Measurements from ENCODE around the gene POR. TPM values are rescaled to one million over a fixed set of nuclear protein-coding genes. Genes with fewer than 3 reads are reported as not detected.

Gene POR
- total and polyA plus RNA-seq, 2 of the 13 experiments (the other 11 are each of a cell fraction or from before 2014, with no cell fraction given), result 145 to 266 TPM

GRCh38 chr7:75962607-75963380 is 47.8 kb downstream of the POR start (continued):
- TF ChIP-seq ZNF280B (CRISPR knock-in tag; IDR thresholded peaks at IDR 0.05; ENCODE audit: borderline replicate concordance) (no peak), HMG20A (CRISPR knock-in tag; IDR thresholded peaks at IDR 0.05; ENCODE audit: borderline replicate concordance) (peak; percentile 36; the same call in 1 of the 2 replicates), HCFC1 (IDR thresholded peaks at IDR 0.05; ENCODE audit: low read depth, low read length) (no peak), CHCHD3 (CRISPR knock-in tag; IDR thresholded peaks at IDR 0.05) (no peak), TFE3 (CRISPR knock-in tag; IDR thresholded peaks at IDR 0.05) (peak; percentile 90), ZNF563 (CRISPR knock-in tag; IDR thresholded peaks at IDR 0.05) (no peak), ZFP1 (CRISPR knock-in tag; IDR thresholded peaks at IDR 0.05) (no peak), FOXK1 (CRISPR knock-in tag; IDR thresholded peaks at IDR 0.05; ENCODE audit: borderline replicate concordance, low read depth) (no peak)

DNA sequence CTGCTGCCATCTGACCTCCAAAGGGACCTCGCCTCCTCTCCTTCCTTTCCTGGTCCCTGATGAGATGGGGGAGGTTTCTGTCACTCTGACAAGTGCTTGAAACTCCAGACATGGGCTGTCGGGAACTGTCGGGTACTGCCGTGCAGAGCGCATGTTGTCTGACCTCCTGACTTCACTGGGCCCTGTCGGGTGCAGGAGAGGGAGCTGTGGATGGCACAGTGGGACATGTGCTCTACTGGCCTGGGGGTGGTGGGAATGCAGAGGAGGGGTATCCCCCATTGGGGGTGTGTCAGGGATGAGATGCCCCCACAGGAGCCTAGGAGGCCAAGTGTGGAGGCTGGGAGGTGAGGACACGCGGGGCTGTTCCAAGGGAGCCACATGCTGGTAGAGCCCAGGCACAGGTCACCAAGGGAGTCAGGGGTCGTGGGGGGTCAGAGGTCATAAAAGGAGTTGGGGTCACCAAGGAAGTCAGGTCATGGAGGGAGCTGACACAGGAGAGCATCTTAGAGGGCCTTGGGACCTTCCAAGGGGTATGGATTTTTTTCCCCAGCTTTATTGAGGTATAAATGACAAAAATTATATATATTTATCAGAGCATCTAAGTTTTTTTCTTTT is 48.5 kb downstream of the POR start:
- intact Hi-C loops (cut with micrococcal nuclease; ENCODE audit: unreplicated experiment) (loop anchor here (2.0 to 5.0 kb wide), 2 partner anchors 41 to 97 kb away; no protein-coding TSS in a partner anchor), in situ Hi-C loops (cut with HindIII; ENCODE audit: extremely low pct_ligation_motif_present, low pct_unique_long_range_greater_than_20kb) (loop anchor here (5.0 kb wide), 1 partner anchor 86 kb away; the partner anchor contains the start of gene RHBDD2)
- Histone ChIP-seq H3K4me3 (replicated peaks in 1 of 3; ENCODE audit: insufficient read depth in 1 of 3, low read depth in 2 of 3, low read length in 3 of 3) (no peak overlapping the region), H3K36me3 (replicated peaks in 1 of 2; ENCODE audit: control insufficient read depth in 1 of 2, insufficient read depth in 2 of 2, low read length in 2 of 2) (peaks cover 35 to 84% of the 10 kb centered on the region in 2 experiments), H4K20me1 (ENCODE audit: insufficient read depth, low read length) (peaks cover 52% of the 10 kb centered on the region), H3K27me3 (ENCODE audit: control insufficient read depth in 1 of 2, insufficient read depth in 2 of 2, low read length in 2 of 2) (no peaks in the 10 kb centered on the region), H3K9ac (ENCODE audit: insufficient read depth, low read depth, low read length) (0 out of 2 replicates have a peak overlapping the region, but pooled peaks have one; percentile 23), H3K4me2 (ENCODE audit: low read depth, low read length) (no peak overlapping the region), H2AFZ (ENCODE audit: low read length) (no peak overlapping the region), H3K9me3 (ENCODE audit: low read length) (no peaks in the 10 kb centered on the region), H3K79me2 (ENCODE audit: insufficient read depth, low read length) (peaks cover 68% of the 10 kb centered on the region), H3K4me1 (ENCODE audit: insufficient read depth, low read length) (peaks cover 51% of the 10 kb centered on the region), H3K27ac (ENCODE audit: extremely low read length, insufficient read depth, low read length) (peak overlapping the region; percentile 71)
- BruUV-seq (replicated peaks), result no TSS peak
- 91% methylated on average over 8 of the region's 9 CpGs for WGBS (ENCODE audit: low lambda C conversion rate)
- ATAC-seq (peak; percentile 25), FAIRE-seq (no peak), DNase-seq (ENCODE audit: low spot score) (no peak)
- ChIA-PET CTCF (ENCODE audit: low intra/inter-chr PET ratio, low total read pairs) (no interaction called here), POLR2A (interaction anchor here (1.1 to 1.3 kb wide), 2 partner anchors 43 to 56 kb away, joined by 3 to 4 read pairs; no protein-coding TSS in a partner anchor)
- TF ChIP-seq, protein P1, sequence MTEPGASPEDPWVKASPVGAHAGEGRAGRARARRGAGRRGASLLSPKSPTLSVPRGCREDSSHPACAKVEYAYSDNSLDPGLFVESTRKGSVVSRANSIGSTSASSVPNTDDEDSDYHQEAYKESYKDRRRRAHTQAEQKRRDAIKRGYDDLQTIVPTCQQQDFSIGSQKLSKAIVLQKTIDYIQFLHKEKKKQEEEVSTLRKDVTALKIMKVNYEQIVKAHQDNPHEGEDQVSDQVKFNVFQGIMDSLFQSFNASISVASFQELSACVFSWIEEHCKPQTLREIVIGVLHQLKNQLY (CRISPR knock-in tag; IDR thresholded peaks at IDR 0.05), result no peak
- TF ChIP-seq, protein P2, sequence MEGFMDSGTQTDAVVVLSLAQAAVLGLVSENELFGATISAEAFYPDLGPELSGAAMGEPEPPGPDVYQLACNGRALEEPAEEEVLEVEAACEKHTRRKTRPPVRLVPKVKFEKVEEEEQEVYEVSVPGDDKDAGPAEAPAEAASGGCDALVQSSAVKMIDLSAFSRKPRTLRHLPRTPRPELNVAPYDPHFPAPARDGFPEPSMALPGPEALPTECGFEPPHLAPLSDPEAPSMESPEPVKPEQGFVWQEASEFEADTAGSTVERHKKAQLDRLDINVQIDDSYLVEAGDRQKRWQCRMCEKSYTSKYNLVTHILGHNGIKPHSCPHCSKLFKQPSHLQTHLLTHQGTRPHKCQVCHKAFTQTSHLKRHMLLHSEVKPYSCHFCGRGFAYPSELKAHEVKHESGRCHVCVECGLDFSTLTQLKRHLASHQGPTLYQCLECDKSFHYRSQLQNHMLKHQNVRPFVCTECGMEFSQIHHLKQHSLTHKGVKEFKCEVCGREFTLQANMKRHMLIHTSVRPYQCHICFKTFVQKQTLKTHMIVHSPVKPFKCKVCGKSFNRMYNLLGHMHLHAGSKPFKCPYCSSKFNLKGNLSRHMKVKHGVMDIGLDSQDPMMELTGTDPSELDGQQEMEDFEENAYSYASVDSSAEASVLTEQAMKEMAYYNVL (CRISPR knock-in tag; IDR thresholded peaks at IDR 0.05; ENCODE audit: borderline replicate concordance), result no peak
- TF ChIP-seq ZNF20 (CRISPR knock-in tag; IDR thresholded peaks at IDR 0.05) (no peak), ZNF138 (CRISPR knock-in tag; IDR thresholded peaks at IDR 0.05; ENCODE audit: low read depth) (no peak), ZFY (CRISPR knock-in tag; IDR thresholded peaks at IDR 0.05) (no peak)
